ENCODE data around the gene AOAH. TPM values are rescaled to one million over a fixed set of nuclear protein-coding genes. Genes with fewer than 3 reads are reported as not detected.

The AOAH gene
- total and polyA plus RNA-seq, 2 donors (not counting 3 experiments of a cell fraction or from before 2014, with no cell fraction given) = not detected

DNA sequence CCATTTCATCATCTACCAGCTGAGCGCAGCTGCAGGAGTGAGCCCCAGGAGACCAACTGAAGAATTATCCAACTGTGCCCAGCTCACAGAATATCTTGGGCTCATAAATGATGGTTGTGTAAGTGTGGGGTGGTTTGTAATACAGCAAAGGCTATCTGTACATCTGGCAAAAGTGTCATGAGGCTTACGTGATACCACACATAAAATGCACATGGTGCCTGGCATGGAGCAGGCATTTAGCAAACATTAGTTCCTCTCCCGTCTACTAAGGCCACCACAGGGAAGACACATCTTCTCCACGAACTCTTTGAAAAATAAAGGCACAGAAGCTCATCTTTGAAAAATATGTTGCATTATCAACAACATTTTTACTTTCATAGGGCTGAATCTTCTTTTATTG is 32.3 kb downstream of the AOAH start:
- H4K20me1 ChIP-seq (replicated peaks; ENCODE audit: control insufficient read depth, extremely low read depth, insufficient read depth, low read length) = no peaks in the 10 kb centered on the region
- H3K4me1 ChIP-seq (ENCODE audit: control insufficient read depth, extremely low read depth, insufficient read depth, low read length) = no peaks in the 10 kb centered on the region
- intact Hi-C loops (cut with micrococcal nuclease) = no loop called here
- H3K9me1 ChIP-seq (replicated peaks; ENCODE audit: control insufficient read depth, extremely low read depth, insufficient read depth, low read length) = no peaks in the 10 kb centered on the region
- peaks cover 0 to 2% of the 10 kb centered on the region in 2 experiments for H3K27me3 ChIP-seq (ENCODE audit: control insufficient read depth in 2 of 2, insufficient read depth in 2 of 2, low read length in 2 of 2)
- DNase-seq (ENCODE audit: low read depth, low spot score) (no peak), FAIRE-seq (no peak)
- H2AFZ ChIP-seq (ENCODE audit: low read depth, low read length) = no peak overlapping the region
- H3K36me3 ChIP-seq (ENCODE audit: control insufficient read depth in 2 of 2, extremely low read depth in 1 of 2, insufficient read depth in 2 of 2, low read length in 2 of 2) = no peaks in the 10 kb centered on the region
- no peaks in the 10 kb centered on the region for H3K9me3 ChIP-seq (replicated peaks; ENCODE audit: control insufficient read depth, insufficient read depth, low read length)
- no peak for TF ChIP-seq MYC (IDR thresholded peaks at IDR 0.05; ENCODE audit: low read depth, low read length)
- TF ChIP-seq POLR2A (IDR thresholded peaks at IDR 0.05; ENCODE audit: low read depth, low read length) = no peak
- TF ChIP-seq JUN (IDR thresholded peaks at IDR 0.05; ENCODE audit: borderline replicate concordance, insufficient read depth, insufficient read length, low read depth) = no peak
- TF ChIP-seq GATA2 (IDR thresholded peaks at IDR 0.05; ENCODE audit: insufficient read depth, insufficient read length, low read depth, low read length) = no peak
- no peak for TF ChIP-seq POLR2AphosphoS5 (IDR thresholded peaks at IDR 0.05; ENCODE audit: insufficient read depth, low read depth, low read length)
- TF ChIP-seq FOS (IDR thresholded peaks at IDR 0.05; ENCODE audit: borderline replicate concordance, insufficient read depth, low read length) = no peak
- TF ChIP-seq, protein P1, sequence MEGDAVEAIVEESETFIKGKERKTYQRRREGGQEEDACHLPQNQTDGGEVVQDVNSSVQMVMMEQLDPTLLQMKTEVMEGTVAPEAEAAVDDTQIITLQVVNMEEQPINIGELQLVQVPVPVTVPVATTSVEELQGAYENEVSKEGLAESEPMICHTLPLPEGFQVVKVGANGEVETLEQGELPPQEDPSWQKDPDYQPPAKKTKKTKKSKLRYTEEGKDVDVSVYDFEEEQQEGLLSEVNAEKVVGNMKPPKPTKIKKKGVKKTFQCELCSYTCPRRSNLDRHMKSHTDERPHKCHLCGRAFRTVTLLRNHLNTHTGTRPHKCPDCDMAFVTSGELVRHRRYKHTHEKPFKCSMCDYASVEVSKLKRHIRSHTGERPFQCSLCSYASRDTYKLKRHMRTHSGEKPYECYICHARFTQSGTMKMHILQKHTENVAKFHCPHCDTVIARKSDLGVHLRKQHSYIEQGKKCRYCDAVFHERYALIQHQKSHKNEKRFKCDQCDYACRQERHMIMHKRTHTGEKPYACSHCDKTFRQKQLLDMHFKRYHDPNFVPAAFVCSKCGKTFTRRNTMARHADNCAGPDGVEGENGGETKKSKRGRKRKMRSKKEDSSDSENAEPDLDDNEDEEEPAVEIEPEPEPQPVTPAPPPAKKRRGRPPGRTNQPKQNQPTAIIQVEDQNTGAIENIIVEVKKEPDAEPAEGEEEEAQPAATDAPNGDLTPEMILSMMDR (IDR thresholded peaks at IDR 0.05; ENCODE audit: extremely low read depth in 1 of 2, insufficient read depth in 1 of 2, low read depth in 1 of 2, low read length in 2 of 2) = no peak
- TF ChIP-seq, protein P2, sequence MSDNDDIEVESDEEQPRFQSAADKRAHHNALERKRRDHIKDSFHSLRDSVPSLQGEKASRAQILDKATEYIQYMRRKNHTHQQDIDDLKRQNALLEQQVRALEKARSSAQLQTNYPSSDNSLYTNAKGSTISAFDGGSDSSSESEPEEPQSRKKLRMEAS (IDR thresholded peaks at IDR 0.05; ENCODE audit: insufficient read depth, insufficient read length) = no peak
- no peak for TF ChIP-seq EZH2 (IDR thresholded peaks at IDR 0.05; ENCODE audit: borderline replicate concordance, low read depth, low read length, severe bottlenecking)
- ChIA-PET CTCF (no interaction called here), POLR2A (no interaction called here)
- dilution Hi-C loops (cut with MboI; ENCODE audit: extremely low pct_ligation_motif_present, low sequenced_read_pairs) = no loop called here
- H3K9ac ChIP-seq (replicated peaks; ENCODE audit: extremely low read depth, insufficient read depth, low read length) = no peak overlapping the region
- no peak overlapping the region for H3K4me2 ChIP-seq (ENCODE audit: insufficient read depth, low read length)
- no peak overlapping the region for H3K4me3 ChIP-seq (replicated peaks in 1 of 3; ENCODE audit: insufficient read depth in 1 of 3, low read depth in 1 of 3, low read length in 3 of 3)
- H3K79me2 ChIP-seq (ENCODE audit: control insufficient read depth, insufficient read depth, low read length) = no peaks in the 10 kb centered on the region
- no TSS peak for BruUV-seq (replicated peaks)
- no peak overlapping the region for H3K27ac ChIP-seq (ENCODE audit: insufficient read depth, low read depth, low read length)

All from endothelial cell of umbilical vein (primary cell).